Adipocyte (in vitro differentiated cells): ENCODE measurements around the gene S100A1.

ENCODE experiments used
- DNase-seq: peaks from one replicate; pipeline ENCODE4 v3.0.0-alpha.2; 2015; ENCODE audit warnings: low read depth
- H3K27me3 ChIP-seq: replicated peaks from 2 replicates; pipeline ENCODE4 v1.7.0; 2013; ENCODE audit warnings: mild to moderate bottlenecking, low read length, moderate library complexity; ENCODE audit not compliant: control insufficient read depth, insufficient read depth
- H3K36me3 ChIP-seq: 2 replicates; pipeline ENCODE4 v1.7.0; 2013; ENCODE audit warnings: low read length, mild to moderate bottlenecking, moderate library complexity; ENCODE audit not compliant: control insufficient read depth, insufficient read depth, severe bottlenecking
- H3K4me1 ChIP-seq: 2 replicates; pipeline ENCODE4 v1.7.0; 2013; ENCODE audit warnings: mild to moderate bottlenecking, low read length, moderate library complexity; ENCODE audit not compliant: control insufficient read depth, insufficient read depth
- H3K4me3 ChIP-seq: 2 replicates; pipeline ENCODE4 v1.7.0; 2013; ENCODE audit warnings: mild to moderate bottlenecking, low read length, moderate library complexity
- H3K9ac ChIP-seq: 2 replicates; pipeline ENCODE4 v1.7.0; 2013; ENCODE audit warnings: mild to moderate bottlenecking, low read length, moderate library complexity
- H3K9me3 ChIP-seq: 2 replicates; pipeline ENCODE4 v1.7.0; 2013; ENCODE audit warnings: mild to moderate bottlenecking, low read length, moderate library complexity; ENCODE audit not compliant: control insufficient read depth

Gene S100A1

GRCh38 chr1:153673511-153673910 is 45.3 kb downstream of the S100A1 start:
- Histone ChIP-seq H3K27me3 (no peaks in the 10 kb centered on the region), H3K4me1 (peaks cover 28% of the 10 kb centered on the region), H3K36me3 (peaks cover 6% of the 10 kb centered on the region), H3K9me3 (no peaks in the 10 kb centered on the region), H3K9ac (no peak overlapping the region), H3K4me3 (no peak overlapping the region)
- DNase-seq, result no peak

- Histone ChIP-seq H3K27me3 (no peaks in the 10 kb centered on the region), H3K36me3 (peaks cover 20% of the 10 kb centered on the region), H3K9me3 (no peaks in the 10 kb centered on the region), H3K4me1 (peaks cover 19% of the 10 kb centered on the region), H3K9ac (peak overlapping the region; percentile 86), H3K4me3 (peak overlapping the region; percentile 83)
- DNase-seq, result peak; percentile 79
Measured at GRCh38 chr1:153677718-153678518, 49.7 kb downstream of the S100A1 start.

- DNase-seq, result peak; percentile 66
- peaks cover 19% of the 10 kb centered on the region for H3K4me1 ChIP-seq
- peaks cover 28% of the 10 kb centered on the region for H3K36me3 ChIP-seq
- peak within 1 kb of the TSS; percentile 86 for H3K9ac ChIP-seq
- H3K4me3 ChIP-seq, result peak within 1 kb of the TSS; percentile 83
- no peaks in the 10 kb centered on the region for H3K27me3 ChIP-seq
- H3K9me3 ChIP-seq, result no peaks in the 10 kb centered on the region
Measured at GRCh38 chr1:153678519-153679336, 50.5 kb downstream of the S100A1 start, which contains the start of gene NPR1. Gene NPR1, plus strand, starts transcription at chr1:153678688. Its CDS starts 421 bp downstream, at chr1:153679109.

GRCh38 chr1:153679337-153680119 is 51.3 kb downstream of the S100A1 start:
- Histone ChIP-seq H3K36me3 (peaks cover 32% of the 10 kb centered on the region), H3K9me3 (no peaks in the 10 kb centered on the region), H3K27me3 (no peaks in the 10 kb centered on the region), H3K4me3 (peak overlapping the region; percentile 83), H3K9ac (peak overlapping the region; percentile 86), H3K4me1 (peaks cover 22% of the 10 kb centered on the region)
- DNase-seq, result peak; percentile 31

GRCh38 chr1:153680120-153680403 is 51.8 kb downstream of the S100A1 start:
- no peaks in the 10 kb centered on the region for H3K27me3 ChIP-seq
- peaks cover 37% of the 10 kb centered on the region for H3K36me3 ChIP-seq
- peaks cover 22% of the 10 kb centered on the region for H3K4me1 ChIP-seq
- H3K9ac ChIP-seq, result peak overlapping the region; percentile 86
- no peak for DNase-seq
- no peaks in the 10 kb centered on the region for H3K9me3 ChIP-seq
- peak overlapping the region; percentile 83 for H3K4me3 ChIP-seq
